HepG2 (cell line): Measurements from ENCODE around the gene MLST8. TPM values are rescaled to one million over a fixed set of nuclear protein-coding genes. Genes with fewer than 3 reads are reported as not detected.

Source experiments
- ATF7-NPFF ChIP-seq: sonication (generic); formaldehyde crosslinking; IDR thresholded peaks from 2 replicates; pipeline ENCODE4 v1.8.1; 2023; ENCODE audit warnings: mild to moderate bottlenecking, low read depth, missing genetic modification reagents, moderate library complexity
- CBX5 ChIP-seq: sonication (generic); formaldehyde crosslinking; IDR thresholded peaks from 2 replicates; pipeline ENCODE4 v1.4.0; 2020; ENCODE audit warnings: missing genetic modification reagents, borderline replicate concordance
- MXD1 ChIP-seq: sonication (generic); formaldehyde crosslinking; IDR thresholded peaks from 2 replicates; pipeline ENCODE4 v1.4.0; 2020; ENCODE audit warnings: mild to moderate bottlenecking, missing genetic modification reagents
- PRDM15 ChIP-seq: sonication (generic); formaldehyde crosslinking; IDR thresholded peaks from 2 replicates; pipeline ENCODE4 v1.4.0; 2020; ENCODE audit warnings: missing genetic modification reagents
- SUZ12 ChIP-seq: fragments of 150-350 bp; IDR thresholded peaks from 2 replicates; pipeline ENCODE4 v1.6.1; 2014; ENCODE audit warnings: low read depth, low read length
- TFE3 ChIP-seq: IDR thresholded peaks from 2 replicates; pipeline ENCODE4 v1.6.1; 2016
- ZNF503 ChIP-seq: sonication (generic); formaldehyde crosslinking; IDR thresholded peaks from 2 replicates; pipeline ENCODE4 v1.4.0; 2020; ENCODE audit warnings: missing genetic modification reagents
- ZNF644 ChIP-seq: IDR thresholded peaks from 2 replicates; pipeline ENCODE4 v1.6.1; 2016; ENCODE audit warnings: low read depth
- polyA plus RNA-seq, 8 experiments: library from polyadenylated mRNA; depleted of rRNA in 3 of 8; stranded (reverse) in 7 of 8; unstranded in 1 of 8; fragments of >200 nt; fragmentation: Illumina TruSeq in 4 of 8; extraction: Trizol in 4 of 8; gene quantifications; 2 replicates each; pipeline versions ENCODE4 v1.2.1 to v1.2.3, GENCODE V29; 2011 to 2016; ENCODE audit warnings: low read depth in 4 of 8, missing spikeins in 1 of 8, mixed read lengths in 1 of 8; ENCODE audit not compliant: insufficient read depth in 1 of 8
- total RNA-seq, 5 experiments: library from RNA; depleted of rRNA; stranded (reverse); fragments of >200 nt; fragmentation: Illumina TruSeq; extraction: Trizol; gene quantifications; 2 replicates each; pipeline ENCODE4 v1.2.3, GENCODE V29; 2016; ENCODE audit warnings: low read depth in 1 of 5
- TF ChIP-seq, protein P1 (sequence below): sonication (generic); formaldehyde crosslinking; IDR thresholded peaks from 2 replicates; pipeline ENCODE4 v1.4.0; 2020; ENCODE audit warnings: missing genetic modification reagents
- TF ChIP-seq, protein P2 (sequence below): sonication (generic); formaldehyde crosslinking; IDR thresholded peaks from 2 replicates; pipeline ENCODE4 v1.5.1; 2020; ENCODE audit warnings: missing genetic modification reagents, mild to moderate bottlenecking, borderline replicate concordance

Gene MLST8
- total and polyA plus RNA-seq, 2 of the 13 experiments (the other 11 are each of a cell fraction or from before 2014, with no cell fraction given), result 30.8 to 72.7 TPM

DNA sequence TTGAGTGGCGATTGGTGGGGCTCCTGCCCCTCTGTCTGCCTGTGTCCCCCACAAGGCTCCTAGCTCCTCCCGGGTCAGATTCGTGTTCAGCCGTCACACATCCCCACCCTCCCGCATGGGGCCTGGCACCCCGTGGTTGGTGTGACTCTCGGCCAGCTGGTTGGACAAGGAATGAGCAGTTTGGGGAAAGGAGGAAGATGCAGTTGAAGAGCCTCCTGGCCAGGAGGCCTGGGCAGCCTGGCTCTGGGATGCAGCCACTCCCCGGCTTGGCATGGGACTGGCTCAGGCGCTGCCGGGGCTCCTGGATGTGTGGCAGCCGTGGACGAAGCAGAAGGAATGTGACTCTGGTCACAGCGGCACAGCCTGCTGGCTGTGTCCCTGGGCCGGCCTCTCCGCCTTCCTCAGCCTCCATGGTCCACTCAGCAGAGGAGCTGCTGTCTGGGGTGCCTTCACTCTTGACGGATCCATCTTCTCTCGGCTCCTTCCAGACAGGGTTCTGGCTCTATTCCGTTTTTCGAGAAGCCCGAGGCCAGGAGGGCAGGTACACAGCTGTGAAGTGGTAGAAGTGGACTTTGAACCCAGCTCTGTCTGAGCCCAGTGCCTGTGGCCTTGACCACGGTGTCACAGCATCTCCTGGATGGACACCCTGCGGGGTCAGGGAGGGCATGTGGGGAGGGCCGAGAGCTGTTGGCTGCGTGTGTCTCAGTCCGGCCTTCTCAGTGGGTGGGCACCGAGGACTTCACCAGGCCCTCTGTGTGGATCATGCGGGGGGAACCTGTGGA lies 47.6 kb upstream of the MLST8 start (continued):
- TF ChIP-seq TFE3 (0 out of 2 replicates have a peak, but pooled peaks have one; percentile 44), ATF7-NPFF (CRISPR knock-in tag) (no peak), SUZ12 (no peak), PRDM15 (no peak), CBX5 (peak; percentile 50; the same call in 1 of the 2 replicates), MXD1 (CRISPR knock-in tag) (peak; percentile 73; the same call in 1 of the 2 replicates), ZNF503 (CRISPR knock-in tag) (peak; percentile 73; the same call in 1 of the 2 replicates), ZNF644 (CRISPR knock-in tag) (no peak)
- TF ChIP-seq, protein P1, sequence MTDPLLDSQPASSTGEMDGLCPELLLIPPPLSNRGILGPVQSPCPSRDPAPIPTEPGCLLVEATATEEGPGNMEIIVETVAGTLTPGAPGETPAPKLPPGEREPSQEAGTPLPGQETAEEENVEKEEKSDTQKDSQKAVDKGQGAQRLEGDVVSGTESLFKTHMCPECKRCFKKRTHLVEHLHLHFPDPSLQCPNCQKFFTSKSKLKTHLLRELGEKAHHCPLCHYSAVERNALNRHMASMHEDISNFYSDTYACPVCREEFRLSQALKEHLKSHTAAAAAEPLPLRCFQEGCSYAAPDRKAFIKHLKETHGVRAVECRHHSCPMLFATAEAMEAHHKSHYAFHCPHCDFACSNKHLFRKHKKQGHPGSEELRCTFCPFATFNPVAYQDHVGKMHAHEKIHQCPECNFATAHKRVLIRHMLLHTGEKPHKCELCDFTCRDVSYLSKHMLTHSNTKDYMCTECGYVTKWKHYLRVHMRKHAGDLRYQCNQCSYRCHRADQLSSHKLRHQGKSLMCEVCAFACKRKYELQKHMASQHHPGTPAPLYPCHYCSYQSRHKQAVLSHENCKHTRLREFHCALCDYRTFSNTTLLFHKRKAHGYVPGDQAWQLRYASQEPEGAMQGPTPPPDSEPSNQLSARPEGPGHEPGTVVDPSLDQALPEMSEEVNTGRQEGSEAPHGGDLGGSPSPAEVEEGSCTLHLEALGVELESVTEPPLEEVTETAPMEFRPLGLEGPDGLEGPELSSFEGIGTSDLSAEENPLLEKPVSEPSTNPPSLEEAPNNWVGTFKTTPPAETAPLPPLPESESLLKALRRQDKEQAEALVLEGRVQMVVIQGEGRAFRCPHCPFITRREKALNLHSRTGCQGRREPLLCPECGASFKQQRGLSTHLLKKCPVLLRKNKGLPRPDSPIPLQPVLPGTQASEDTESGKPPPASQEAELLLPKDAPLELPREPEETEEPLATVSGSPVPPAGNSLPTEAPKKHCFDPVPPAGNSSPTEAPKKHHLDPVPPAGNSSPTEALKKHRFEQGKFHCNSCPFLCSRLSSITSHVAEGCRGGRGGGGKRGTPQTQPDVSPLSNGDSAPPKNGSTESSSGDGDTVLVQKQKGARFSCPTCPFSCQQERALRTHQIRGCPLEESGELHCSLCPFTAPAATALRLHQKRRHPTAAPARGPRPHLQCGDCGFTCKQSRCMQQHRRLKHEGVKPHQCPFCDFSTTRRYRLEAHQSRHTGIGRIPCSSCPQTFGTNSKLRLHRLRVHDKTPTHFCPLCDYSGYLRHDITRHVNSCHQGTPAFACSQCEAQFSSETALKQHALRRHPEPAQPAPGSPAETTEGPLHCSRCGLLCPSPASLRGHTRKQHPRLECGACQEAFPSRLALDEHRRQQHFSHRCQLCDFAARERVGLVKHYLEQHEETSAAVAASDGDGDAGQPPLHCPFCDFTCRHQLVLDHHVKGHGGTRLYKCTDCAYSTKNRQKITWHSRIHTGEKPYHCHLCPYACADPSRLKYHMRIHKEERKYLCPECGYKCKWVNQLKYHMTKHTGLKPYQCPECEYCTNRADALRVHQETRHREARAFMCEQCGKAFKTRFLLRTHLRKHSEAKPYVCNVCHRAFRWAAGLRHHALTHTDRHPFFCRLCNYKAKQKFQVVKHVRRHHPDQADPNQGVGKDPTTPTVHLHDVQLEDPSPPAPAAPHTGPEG (CRISPR knock-in tag), result no peak
- TF ChIP-seq, protein P2, sequence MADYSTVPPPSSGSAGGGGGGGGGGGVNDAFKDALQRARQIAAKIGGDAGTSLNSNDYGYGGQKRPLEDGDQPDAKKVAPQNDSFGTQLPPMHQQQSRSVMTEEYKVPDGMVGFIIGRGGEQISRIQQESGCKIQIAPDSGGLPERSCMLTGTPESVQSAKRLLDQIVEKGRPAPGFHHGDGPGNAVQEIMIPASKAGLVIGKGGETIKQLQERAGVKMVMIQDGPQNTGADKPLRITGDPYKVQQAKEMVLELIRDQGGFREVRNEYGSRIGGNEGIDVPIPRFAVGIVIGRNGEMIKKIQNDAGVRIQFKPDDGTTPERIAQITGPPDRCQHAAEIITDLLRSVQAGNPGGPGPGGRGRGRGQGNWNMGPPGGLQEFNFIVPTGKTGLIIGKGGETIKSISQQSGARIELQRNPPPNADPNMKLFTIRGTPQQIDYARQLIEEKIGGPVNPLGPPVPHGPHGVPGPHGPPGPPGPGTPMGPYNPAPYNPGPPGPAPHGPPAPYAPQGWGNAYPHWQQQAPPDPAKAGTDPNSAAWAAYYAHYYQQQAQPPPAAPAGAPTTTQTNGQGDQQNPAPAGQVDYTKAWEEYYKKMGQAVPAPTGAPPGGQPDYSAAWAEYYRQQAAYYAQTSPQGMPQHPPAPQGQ, result no peak
